ENCODE data around the gene PLEKHH3. TPM values are rescaled to one million over a fixed set of nuclear protein-coding genes. Genes with fewer than 3 reads are reported as not detected.
A peak's percentile ranks its signal among the peaks of the same experiment; 100 is the strongest.

The PLEKHH3 gene
- total RNA-seq, 1 experiment from 2014 or later: 21.4 TPM

- Histone ChIP-seq H2AK5ac (ENCODE audit: insufficient read length, low read length) (no peak overlapping the region), H3K9ac (ENCODE audit: extremely low read depth, insufficient read length, low read length) (no peak overlapping the region), H4K8ac (replicated peaks; ENCODE audit: insufficient read length, low read depth, low read length) (no peak overlapping the region), H3K18ac (ENCODE audit: insufficient read length, low read depth, low read length) (peak overlapping the region; percentile 27), H3K79me2 (ENCODE audit: insufficient read depth, low read length) (no peaks in the 10 kb centered on the region), H3T11ph (ENCODE audit: low read length) (no peak overlapping the region), H4K91ac (ENCODE audit: insufficient read length, low read depth, low read length) (no peak overlapping the region), H3K23ac (ENCODE audit: insufficient read length, low read depth, low read length) (no peak overlapping the region), H2BK12ac (ENCODE audit: insufficient read length, low read depth, low read length) (no peak overlapping the region), H2BK20ac (ENCODE audit: low read depth, low read length, poor library complexity, severe bottlenecking) (no peak overlapping the region), H4K20me1 (ENCODE audit: control insufficient read depth, insufficient read depth, insufficient read length) (no peaks in the 10 kb centered on the region), H2BK15ac (ENCODE audit: low read depth, low read length) (no peak overlapping the region), H3K4ac (ENCODE audit: low read depth, low read length) (no peak overlapping the region), H3K4me1 (ENCODE audit: insufficient read depth, low read length) (peaks cover 3% of the 10 kb centered on the region; the same call in 1 of the 2 replicates), H3K56ac (ENCODE audit: insufficient read length, low read depth, low read length) (no peak overlapping the region), H2AFZ (ENCODE audit: low read length) (no peak overlapping the region), H3K27ac (ENCODE audit: insufficient read length, low read depth, low read length) (no peak overlapping the region), H4K5ac (ENCODE audit: insufficient read length, low read depth, low read length) (no peak overlapping the region), H3K27me3 (ENCODE audit: insufficient read depth, low read length) (no peaks in the 10 kb centered on the region), H3K23me2 (ENCODE audit: insufficient read length, low read depth, low read length, poor library complexity, severe bottlenecking) (peaks cover 13% of the 10 kb centered on the region), H3K4me2 (ENCODE audit: insufficient read depth, insufficient read length, low read length) (peak overlapping the region; percentile 36), H3K9me3 (ENCODE audit: control insufficient read depth, low read depth, low read length) (no peaks in the 10 kb centered on the region), H2BK120ac (ENCODE audit: low read depth, low read length, poor library complexity, severe bottlenecking) (no peak overlapping the region), H3K79me1 (ENCODE audit: insufficient read depth, low read depth, low read length, poor library complexity, severe bottlenecking) (no peaks in the 10 kb centered on the region), H3K14ac (ENCODE audit: insufficient read depth, low read length) (peak overlapping the region; percentile 61; the same call in 1 of the 2 replicates), H2BK5ac (ENCODE audit: insufficient read length, low read length) (no peak overlapping the region)
- Mint-ChIP-seq H3K4me1 (peaks cover 26 to 39% of the 10 kb centered on the region in 2 experiments), H3K36me3 (ENCODE audit: insufficient read depth in 1 of 3, low read depth in 3 of 3) (peaks cover 26 to 60% (median 50%) of the 10 kb centered on the region in 3 experiments), H3K27me3 (ENCODE audit: low read depth) (peaks cover 3% of the 10 kb centered on the region; the same call in 1 of the 2 replicates), H3K4me3 (peak overlapping the region; percentile 55; a peak in 4 of 5 replicates), H3K27ac (peak overlapping the region in 1 of 3 experiments; percentile 9; a peak in 1 of 7 replicates), H3K9me3 (no peaks in the 10 kb centered on the region)
- no peak for TF ChIP-seq CTCF (conservative IDR thresholded peaks at IDR 0.05)
- no peak for DNase-seq
- no CpG with 5 or more reads among the region's 12 CpGs for WGBS (ENCODE audit: extremely low coverage, insufficient read length, low lambda C conversion rate)
These were observed 7.2 kb downstream of the PLEKHH3 start for GRCh38 chr17:42669705-42669976.
